Stimulated activated effector memory CD8-positive, alpha-beta T cell treated with anti-CD3 and anti-CD28 coated beads, Interleukin-12 subunit alpha, Interleukin-12 subunit beta, amount 100 ng/mL, for 72 hours (primary cell): Measurements from ENCODE around the gene C2CD2L.
"Not testable (repeated sequence)": the region's sequence is repeated elsewhere in the genome, so short reads cannot be mapped to it uniquely, and the experiment has no call there.

ENCODE experiments used
- ATAC-seq: fragments of 150-1000 bp; cut with Tn5 transposase; 2 replicates; pipeline ENCODE4 v1.10.0; 2021
- DNase-seq, 2 donors: peaks; one replicate each; pipeline ENCODE4 v3.0.0; 2021 to 2022; ENCODE audit warnings: low spot score in 2 of 2
- H3K27ac Mint-ChIP-seq: one replicate; pipeline ENCODE4 v1.8.0; 2022; ENCODE audit warnings: mild to moderate bottlenecking, mixed read lengths
- H3K36me3 Mint-ChIP-seq: one replicate; pipeline ENCODE4 v1.8.0; 2022; ENCODE audit warnings: mild to moderate bottlenecking, mixed read lengths
- H3K4me1 Mint-ChIP-seq: one replicate; pipeline ENCODE4 v1.8.0; 2022; ENCODE audit warnings: mixed read lengths
- H3K4me3 Mint-ChIP-seq: one replicate; pipeline ENCODE4 v1.8.0; 2022; ENCODE audit warnings: mild to moderate bottlenecking, mixed read lengths
- H3K9me3 Mint-ChIP-seq: one replicate; pipeline ENCODE4 v1.8.0; 2022; ENCODE audit warnings: mixed read lengths

The C2CD2L gene

GRCh38 chr11:119149018-119149785, 42.1 kb downstream of the C2CD2L start, which contains the start of gene ABCG4:
TSS of gene ABCG4 (plus strand) at chr11:119149052. CDS start at chr11:119149966, 914 bp downstream.
- peak within 1 kb of the TSS; percentile 59 for H3K4me3 Mint-ChIP-seq
- no peak within 1 kb of the TSS for H3K27ac Mint-ChIP-seq
- no peaks in the 10 kb centered on the region for H3K9me3 Mint-ChIP-seq
- no peaks in the 10 kb centered on the region for H3K36me3 Mint-ChIP-seq
- ATAC-seq (peak; percentile 60), DNase-seq (peak in 1 of 2 donors; percentile 61)
- peaks cover 20% of the 10 kb centered on the region for H3K4me1 Mint-ChIP-seq

DNA sequence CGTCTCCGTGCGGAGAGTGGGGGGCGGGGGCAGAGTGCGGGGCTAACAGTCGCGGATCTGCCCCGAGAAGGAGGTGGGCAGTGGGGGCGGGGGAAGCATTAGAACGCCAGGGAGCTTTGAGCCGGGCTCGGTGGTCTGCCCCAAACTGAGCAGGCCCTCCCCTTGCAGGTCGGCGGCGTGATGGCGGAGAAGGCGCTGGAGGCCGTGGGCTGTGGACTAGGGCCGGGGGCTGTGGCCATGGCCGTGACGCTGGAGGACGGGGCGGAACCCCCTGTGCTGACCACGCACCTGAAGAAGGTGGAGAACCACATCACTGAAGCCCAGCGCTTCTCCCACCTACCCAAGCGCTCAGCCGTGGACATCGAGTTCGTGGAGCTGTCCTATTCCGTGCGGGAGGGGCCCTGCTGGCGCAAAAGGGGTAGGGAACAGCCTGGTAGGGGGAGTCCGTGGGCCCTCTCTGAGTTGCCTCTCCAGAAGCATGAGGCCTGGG, 42.7 kb downstream of the C2CD2L start:
- no peaks in the 10 kb centered on the region for H3K9me3 Mint-ChIP-seq
- H3K4me1 Mint-ChIP-seq: peaks cover 20% of the 10 kb centered on the region
- H3K4me3 Mint-ChIP-seq: peak overlapping the region; percentile 59
- H3K27ac Mint-ChIP-seq: no peak overlapping the region
- DNase-seq (no peak), ATAC-seq (no peak)
- no peaks in the 10 kb centered on the region for H3K36me3 Mint-ChIP-seq

DNA sequence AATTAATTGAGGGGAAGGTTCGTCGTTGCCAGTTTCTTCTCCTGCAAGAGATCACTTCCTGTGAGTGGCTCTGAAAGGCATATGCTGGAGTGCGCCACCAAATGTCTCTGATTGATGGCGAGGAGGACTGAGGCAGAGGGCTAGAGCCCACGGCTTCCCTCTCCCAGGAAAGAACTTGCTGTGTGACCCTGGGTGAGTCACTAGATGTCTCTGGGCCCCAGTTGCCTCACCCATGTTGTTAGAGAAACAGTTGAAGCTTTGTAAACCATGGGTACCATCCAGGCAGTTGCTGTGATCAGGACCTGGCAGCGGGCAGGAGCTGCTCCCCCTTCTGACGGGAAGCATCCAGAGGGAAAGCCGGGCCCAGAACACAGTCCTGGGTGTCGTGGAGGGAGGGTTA, 44.9 kb downstream of the C2CD2L start:
- no peaks in the 10 kb centered on the region for H3K9me3 Mint-ChIP-seq
- no peak overlapping the region for H3K4me3 Mint-ChIP-seq
- no peak overlapping the region for H3K27ac Mint-ChIP-seq
- peaks cover 26% of the 10 kb centered on the region for H3K4me1 Mint-ChIP-seq
- DNase-seq (no peak), ATAC-seq (no peak)
- no peaks in the 10 kb centered on the region for H3K36me3 Mint-ChIP-seq

DNA sequence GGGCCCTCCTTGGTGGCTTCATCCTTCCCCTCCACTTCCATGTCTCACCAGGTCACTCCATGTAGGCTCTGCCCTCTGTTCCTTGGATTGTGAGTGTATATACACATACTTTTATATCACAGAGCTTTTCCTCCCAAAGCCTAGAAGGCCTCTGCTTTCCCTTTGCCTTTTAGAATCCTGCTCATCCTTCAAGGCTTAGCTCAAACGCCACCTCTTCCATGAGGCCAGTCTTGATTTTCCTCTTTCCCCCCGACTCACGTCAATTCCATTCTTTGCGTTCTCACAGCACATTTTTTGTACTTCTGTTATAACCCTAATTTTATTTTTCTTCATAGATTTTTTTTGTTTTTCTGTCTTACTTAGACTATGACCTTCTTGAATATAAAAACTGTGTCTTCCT, 45.5 kb downstream of the C2CD2L start:
- ATAC-seq (no peak), DNase-seq (no peak)
- Mint-ChIP-seq H3K4me3 (no peak overlapping the region), H3K9me3 (no peaks in the 10 kb centered on the region), H3K27ac (no peak overlapping the region), H3K36me3 (no peaks in the 10 kb centered on the region), H3K4me1 (peaks cover 20% of the 10 kb centered on the region)

DNA sequence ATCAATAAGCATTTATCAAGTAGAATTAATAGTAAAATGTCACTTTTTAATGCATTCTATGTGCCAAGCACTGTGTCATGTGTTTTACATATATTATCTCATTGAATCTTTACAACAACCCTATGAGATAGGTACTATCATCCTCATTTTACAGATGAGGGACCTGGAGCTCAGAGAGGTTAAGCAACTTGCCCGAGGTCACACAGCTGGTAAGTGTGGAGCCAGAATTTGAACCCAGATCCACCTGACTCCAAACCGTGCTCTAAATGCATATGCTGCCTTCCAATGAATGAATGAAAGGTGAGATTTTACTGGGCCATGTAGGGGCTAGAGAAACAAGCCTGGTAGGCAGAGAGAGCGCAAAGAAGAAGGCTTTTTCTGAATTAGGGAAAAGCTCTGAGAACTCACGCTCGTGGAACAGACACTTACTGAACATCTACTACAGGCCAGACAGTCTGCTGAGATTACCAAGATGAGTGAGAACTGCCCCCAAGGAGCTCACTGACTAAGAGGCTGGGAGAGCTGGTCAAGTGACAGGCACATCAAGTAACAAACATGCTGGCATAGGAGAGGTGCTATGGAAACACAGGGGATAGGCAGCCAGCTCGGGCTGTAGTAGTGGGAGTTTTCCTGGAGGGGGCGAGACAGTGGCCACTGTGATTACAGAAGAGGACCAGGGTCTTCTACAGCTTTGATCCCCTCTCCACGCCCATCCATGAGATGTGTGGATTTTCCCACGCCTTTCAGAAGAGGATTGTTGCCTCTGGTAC, 46.1 kb downstream of the C2CD2L start:
- DNase-seq: no peak

DNA sequence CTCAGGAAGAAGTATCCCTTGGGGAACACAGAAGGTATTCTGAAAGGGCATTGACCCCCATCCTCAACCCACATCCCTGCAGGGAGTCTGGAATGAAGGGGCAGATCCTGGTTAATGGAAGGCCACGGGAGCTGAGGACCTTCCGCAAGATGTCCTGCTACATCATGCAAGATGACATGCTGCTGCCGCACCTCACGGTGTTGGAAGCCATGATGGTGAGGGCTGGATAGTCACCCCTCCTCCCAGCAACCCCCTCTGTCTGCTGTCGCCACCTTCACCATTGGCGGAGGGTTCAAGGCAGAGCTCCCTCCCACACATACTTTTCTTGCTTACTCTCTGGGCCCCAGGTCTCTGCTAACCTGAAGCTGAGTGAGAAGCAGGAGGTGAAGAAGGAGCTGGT, 47.0 kb downstream of the C2CD2L start:
- no peak overlapping the region for H3K4me3 Mint-ChIP-seq
- no peaks in the 10 kb centered on the region for H3K36me3 Mint-ChIP-seq
- no peaks in the 10 kb centered on the region for H3K9me3 Mint-ChIP-seq
- no peak overlapping the region for H3K27ac Mint-ChIP-seq
- no peak for ATAC-seq
- H3K4me1 Mint-ChIP-seq: peaks cover 7% of the 10 kb centered on the region
- no peak for DNase-seq

More for the DNA sequence above, 46.1 kb downstream of the C2CD2L start:
- Mint-ChIP-seq H3K9me3 (no peaks in the 10 kb centered on the region), H3K36me3 (no peaks in the 10 kb centered on the region), H3K27ac (no peak overlapping the region), H3K4me3 (no peak overlapping the region), H3K4me1 (peaks cover 14% of the 10 kb centered on the region)
- no peak for ATAC-seq

- Mint-ChIP-seq H3K4me3 (no peak overlapping the region), H3K4me1 (peaks cover 7% of the 10 kb centered on the region), H3K9me3 (no peaks in the 10 kb centered on the region), H3K27ac (no peak overlapping the region), H3K36me3 (no peaks in the 10 kb centered on the region)
- ATAC-seq: no peak
- DNase-seq: no peak
These were observed 48.8 kb downstream of the C2CD2L start for GRCh38 chr11:119155733-119156492.

DNA sequence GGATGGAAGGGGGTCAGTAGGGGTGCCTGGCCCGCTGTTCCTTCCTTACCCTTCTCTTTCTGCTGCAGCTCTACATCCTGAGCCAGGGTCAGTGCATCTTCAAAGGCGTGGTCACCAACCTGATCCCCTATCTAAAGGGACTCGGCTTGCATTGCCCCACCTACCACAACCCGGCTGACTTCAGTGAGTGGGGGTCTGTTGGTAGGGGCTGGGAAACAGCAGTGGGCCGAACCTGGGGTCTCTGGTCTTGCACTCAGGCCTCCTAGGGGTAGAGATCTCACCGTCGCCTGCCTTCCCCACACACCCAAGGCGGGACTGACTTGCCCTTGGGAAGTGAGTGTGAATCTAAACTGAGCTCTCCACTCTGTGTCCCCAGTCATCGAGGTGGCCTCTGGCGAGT, 49.4 kb downstream of the C2CD2L start:
- DNase-seq (no peak), ATAC-seq (no peak)
- Mint-ChIP-seq H3K4me3 (no peak overlapping the region), H3K36me3 (no peaks in the 10 kb centered on the region), H3K27ac (no peak overlapping the region), H3K9me3 (no peaks in the 10 kb centered on the region), H3K4me1 (peaks cover 7% of the 10 kb centered on the region)

DNA sequence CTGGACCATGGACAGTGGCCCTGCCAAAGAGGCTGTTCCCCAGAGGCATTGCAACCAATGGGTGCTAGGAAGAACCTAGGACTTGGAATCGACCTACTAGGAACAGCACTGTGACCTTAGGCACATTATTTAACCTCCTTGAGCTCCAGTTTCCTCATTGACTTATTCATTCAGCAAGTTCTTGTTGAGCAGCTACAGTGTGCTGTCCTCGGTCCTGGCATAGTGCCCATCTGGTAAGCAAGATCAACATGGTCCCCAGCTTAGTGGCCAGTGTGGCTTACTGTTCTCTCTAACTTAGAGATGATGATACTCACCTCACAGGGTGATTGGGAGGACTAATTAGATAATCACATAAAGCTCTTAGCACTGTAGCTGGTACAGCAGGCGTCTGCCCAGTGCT, 49.9 kb downstream of the C2CD2L start:
- no peak overlapping the region for H3K4me3 Mint-ChIP-seq
- H3K9me3 Mint-ChIP-seq: no peaks in the 10 kb centered on the region
- peaks cover 7% of the 10 kb centered on the region for H3K4me1 Mint-ChIP-seq
- no peak overlapping the region for H3K27ac Mint-ChIP-seq
- ATAC-seq: no peak
- no peak for DNase-seq
- no peaks in the 10 kb centered on the region for H3K36me3 Mint-ChIP-seq

DNA sequence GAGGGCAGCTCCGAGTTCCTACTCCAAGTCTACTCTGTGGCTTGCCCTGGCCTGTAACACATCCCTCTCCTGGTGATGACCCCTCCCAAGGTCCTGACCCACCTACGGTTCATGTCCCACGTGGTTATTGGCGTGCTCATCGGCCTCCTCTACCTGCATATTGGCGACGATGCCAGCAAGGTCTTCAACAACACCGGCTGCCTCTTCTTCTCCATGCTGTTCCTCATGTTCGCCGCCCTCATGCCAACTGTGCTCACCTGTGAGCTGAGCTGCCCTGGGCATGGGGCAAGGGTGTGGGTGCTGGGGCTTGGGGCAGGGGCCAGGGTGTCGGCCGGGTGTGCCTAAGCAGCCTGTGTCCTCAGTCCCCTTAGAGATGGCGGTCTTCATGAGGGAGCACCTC, 51.3 kb downstream of the C2CD2L start:
- DNase-seq (no peak), ATAC-seq (no peak)
- Mint-ChIP-seq H3K27ac (no peak overlapping the region), H3K4me1 (peaks cover 7% of the 10 kb centered on the region), H3K4me3 (no peak overlapping the region), H3K36me3 (no peaks in the 10 kb centered on the region), H3K9me3 (no peaks in the 10 kb centered on the region)

DNA sequence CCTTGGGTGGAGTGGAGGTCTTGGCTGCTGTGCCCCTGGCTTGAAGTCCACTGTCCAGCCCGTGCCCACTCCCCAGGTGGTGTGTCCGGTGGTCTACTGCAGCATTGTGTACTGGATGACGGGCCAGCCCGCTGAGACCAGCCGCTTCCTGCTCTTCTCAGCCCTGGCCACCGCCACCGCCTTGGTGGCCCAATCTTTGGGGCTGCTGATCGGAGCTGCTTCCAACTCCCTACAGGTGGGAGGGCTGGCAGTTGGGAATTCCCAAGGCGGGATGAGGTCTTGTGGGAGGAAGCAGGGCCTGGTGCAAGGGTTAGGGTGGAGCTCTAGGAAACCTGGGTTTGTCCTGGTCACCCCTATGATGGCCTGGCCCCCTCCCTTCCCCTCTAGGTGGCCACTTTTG, 53.0 kb downstream of the C2CD2L start:
- no peak for ATAC-seq
- Mint-ChIP-seq H3K4me1 (peaks cover 7% of the 10 kb centered on the region), H3K4me3 (no peak overlapping the region), H3K9me3 (no peaks in the 10 kb centered on the region), H3K27ac (no peak overlapping the region), H3K36me3 (no peaks in the 10 kb centered on the region)
- DNase-seq: no peak

DNA sequence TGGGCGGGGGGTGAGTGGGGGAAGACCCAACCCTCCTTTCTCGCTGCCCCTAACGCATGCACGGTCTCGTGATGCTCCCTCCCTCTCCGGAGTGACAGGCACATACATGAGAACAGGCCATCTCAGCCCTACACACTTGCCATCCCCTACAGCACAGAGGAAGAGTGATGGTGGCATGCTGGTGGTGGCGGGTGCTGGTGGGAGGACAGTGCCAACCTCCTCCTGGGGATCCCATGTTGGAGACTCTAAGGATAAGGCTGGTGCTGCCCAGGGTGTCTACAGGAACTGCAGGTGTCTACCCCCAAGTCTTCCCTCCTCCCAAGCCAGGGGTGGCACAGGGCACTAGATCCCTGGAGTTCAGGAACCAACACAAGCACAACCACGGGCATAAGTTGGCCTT, 54.7 kb downstream of the C2CD2L start:
- DNase-seq (no peak), ATAC-seq (no peak)
- Mint-ChIP-seq H3K4me1 (no peaks in the 10 kb centered on the region), H3K4me3 (no peak overlapping the region), H3K27ac (no peak overlapping the region), H3K36me3 (no peaks in the 10 kb centered on the region), H3K9me3 (no peaks in the 10 kb centered on the region)

DNA sequence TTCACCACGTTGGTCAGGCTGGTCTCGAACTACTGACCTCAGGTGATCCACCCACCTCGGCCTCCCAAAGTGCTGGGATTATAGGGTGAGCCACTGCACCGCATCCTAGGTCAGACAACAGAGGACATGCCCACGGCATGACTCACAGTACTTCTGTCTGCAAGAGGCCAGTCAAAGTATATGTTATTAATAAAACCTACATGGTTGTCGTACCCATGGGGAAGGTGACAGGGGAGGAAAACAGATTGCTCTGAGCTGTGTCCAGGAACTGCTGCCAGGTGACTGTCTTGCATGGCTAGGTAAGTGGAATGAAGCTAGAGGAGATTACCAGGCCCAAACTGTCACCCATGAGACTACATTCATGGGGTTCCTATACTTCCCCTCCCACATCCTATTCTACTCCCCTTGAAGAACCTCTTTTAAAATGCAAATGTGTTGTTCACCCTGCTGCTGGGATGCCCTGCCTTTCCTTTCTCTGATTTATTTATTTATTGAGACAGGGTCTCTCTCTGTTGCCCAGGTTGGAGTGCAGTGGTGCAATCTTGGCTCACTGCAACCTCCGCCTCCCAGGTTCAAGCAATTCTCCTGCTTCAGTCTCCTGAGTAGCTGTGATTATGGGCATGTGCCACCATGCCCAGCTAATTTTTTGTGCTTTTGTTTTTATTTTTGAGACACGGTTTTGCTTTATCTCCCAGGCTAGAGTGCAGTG, 59.4 kb downstream of the C2CD2L start:
- ATAC-seq (no peak), DNase-seq (no peak)
- H3K27ac Mint-ChIP-seq: no peak overlapping the region
- H3K4me3 Mint-ChIP-seq: no peak overlapping the region
- peaks cover 12% of the 10 kb centered on the region for H3K4me1 Mint-ChIP-seq
- peaks cover 6% of the 10 kb centered on the region for H3K36me3 Mint-ChIP-seq
- no peaks in the 10 kb centered on the region for H3K9me3 Mint-ChIP-seq

- H3K27ac Mint-ChIP-seq, H3K4me3 Mint-ChIP-seq, ATAC-seq, H3K9me3 Mint-ChIP-seq, DNase-seq, H3K36me3 Mint-ChIP-seq: not testable (repeated sequence)
- H3K4me1 Mint-ChIP-seq: peaks cover 12% of the 10 kb centered on the region
These were observed 59.9 kb downstream of the C2CD2L start for GRCh38 chr11:119167077-119167458.

- no peak for ATAC-seq
- H3K9me3 Mint-ChIP-seq: no peaks in the 10 kb centered on the region
- peak overlapping the region; percentile 94 for H3K27ac Mint-ChIP-seq
- H3K4me3 Mint-ChIP-seq: peak overlapping the region; percentile 85
- H3K36me3 Mint-ChIP-seq: peaks cover 7% of the 10 kb centered on the region
- DNase-seq: no peak
- H3K4me1 Mint-ChIP-seq: peaks cover 12% of the 10 kb centered on the region
These were observed 60.8 kb downstream of the C2CD2L start for GRCh38 chr11:119167933-119168332.
